ENCODE data around the gene LRRN3.

LRRN3 gene

GRCh38 chr7:111168182-111168581 is 77.3 kb downstream of the LRRN3 start:
- TF ChIP-seq POLR2AphosphoS5 (IDR thresholded peaks at IDR 0.05; ENCODE audit: low read depth) (no peak), SPI1 (IDR thresholded peaks at IDR 0.05; ENCODE audit: borderline replicate concordance, low read depth) (no peak), GABPA (IDR thresholded peaks at IDR 0.05; ENCODE audit: low read depth) (no peak)
- TF ChIP-seq, protein P1, sequence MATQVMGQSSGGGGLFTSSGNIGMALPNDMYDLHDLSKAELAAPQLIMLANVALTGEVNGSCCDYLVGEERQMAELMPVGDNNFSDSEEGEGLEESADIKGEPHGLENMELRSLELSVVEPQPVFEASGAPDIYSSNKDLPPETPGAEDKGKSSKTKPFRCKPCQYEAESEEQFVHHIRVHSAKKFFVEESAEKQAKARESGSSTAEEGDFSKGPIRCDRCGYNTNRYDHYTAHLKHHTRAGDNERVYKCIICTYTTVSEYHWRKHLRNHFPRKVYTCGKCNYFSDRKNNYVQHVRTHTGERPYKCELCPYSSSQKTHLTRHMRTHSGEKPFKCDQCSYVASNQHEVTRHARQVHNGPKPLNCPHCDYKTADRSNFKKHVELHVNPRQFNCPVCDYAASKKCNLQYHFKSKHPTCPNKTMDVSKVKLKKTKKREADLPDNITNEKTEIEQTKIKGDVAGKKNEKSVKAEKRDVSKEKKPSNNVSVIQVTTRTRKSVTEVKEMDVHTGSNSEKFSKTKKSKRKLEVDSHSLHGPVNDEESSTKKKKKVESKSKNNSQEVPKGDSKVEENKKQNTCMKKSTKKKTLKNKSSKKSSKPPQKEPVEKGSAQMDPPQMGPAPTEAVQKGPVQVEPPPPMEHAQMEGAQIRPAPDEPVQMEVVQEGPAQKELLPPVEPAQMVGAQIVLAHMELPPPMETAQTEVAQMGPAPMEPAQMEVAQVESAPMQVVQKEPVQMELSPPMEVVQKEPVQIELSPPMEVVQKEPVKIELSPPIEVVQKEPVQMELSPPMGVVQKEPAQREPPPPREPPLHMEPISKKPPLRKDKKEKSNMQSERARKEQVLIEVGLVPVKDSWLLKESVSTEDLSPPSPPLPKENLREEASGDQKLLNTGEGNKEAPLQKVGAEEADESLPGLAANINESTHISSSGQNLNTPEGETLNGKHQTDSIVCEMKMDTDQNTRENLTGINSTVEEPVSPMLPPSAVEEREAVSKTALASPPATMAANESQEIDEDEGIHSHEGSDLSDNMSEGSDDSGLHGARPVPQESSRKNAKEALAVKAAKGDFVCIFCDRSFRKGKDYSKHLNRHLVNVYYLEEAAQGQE (IDR thresholded peaks at IDR 0.05; ENCODE audit: insufficient replicate concordance, low read depth), result no peak
- TF ChIP-seq, protein P2, sequence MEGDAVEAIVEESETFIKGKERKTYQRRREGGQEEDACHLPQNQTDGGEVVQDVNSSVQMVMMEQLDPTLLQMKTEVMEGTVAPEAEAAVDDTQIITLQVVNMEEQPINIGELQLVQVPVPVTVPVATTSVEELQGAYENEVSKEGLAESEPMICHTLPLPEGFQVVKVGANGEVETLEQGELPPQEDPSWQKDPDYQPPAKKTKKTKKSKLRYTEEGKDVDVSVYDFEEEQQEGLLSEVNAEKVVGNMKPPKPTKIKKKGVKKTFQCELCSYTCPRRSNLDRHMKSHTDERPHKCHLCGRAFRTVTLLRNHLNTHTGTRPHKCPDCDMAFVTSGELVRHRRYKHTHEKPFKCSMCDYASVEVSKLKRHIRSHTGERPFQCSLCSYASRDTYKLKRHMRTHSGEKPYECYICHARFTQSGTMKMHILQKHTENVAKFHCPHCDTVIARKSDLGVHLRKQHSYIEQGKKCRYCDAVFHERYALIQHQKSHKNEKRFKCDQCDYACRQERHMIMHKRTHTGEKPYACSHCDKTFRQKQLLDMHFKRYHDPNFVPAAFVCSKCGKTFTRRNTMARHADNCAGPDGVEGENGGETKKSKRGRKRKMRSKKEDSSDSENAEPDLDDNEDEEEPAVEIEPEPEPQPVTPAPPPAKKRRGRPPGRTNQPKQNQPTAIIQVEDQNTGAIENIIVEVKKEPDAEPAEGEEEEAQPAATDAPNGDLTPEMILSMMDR (IDR thresholded peaks at IDR 0.05; ENCODE audit: insufficient read depth, low read length), result no peak
- Histone ChIP-seq H3K27ac (replicated peaks) (no peak overlapping the region), H3K27me3 (ENCODE audit: insufficient read depth, poor library complexity, severe bottlenecking) (no peaks in the 10 kb centered on the region), H3K4me3 (replicated peaks; ENCODE audit: insufficient read depth, low read length) (no peak overlapping the region)
- DNase-seq (ENCODE audit: low read depth in 1 of 2, low spot score in 1 of 2), result no peak

DNA sequence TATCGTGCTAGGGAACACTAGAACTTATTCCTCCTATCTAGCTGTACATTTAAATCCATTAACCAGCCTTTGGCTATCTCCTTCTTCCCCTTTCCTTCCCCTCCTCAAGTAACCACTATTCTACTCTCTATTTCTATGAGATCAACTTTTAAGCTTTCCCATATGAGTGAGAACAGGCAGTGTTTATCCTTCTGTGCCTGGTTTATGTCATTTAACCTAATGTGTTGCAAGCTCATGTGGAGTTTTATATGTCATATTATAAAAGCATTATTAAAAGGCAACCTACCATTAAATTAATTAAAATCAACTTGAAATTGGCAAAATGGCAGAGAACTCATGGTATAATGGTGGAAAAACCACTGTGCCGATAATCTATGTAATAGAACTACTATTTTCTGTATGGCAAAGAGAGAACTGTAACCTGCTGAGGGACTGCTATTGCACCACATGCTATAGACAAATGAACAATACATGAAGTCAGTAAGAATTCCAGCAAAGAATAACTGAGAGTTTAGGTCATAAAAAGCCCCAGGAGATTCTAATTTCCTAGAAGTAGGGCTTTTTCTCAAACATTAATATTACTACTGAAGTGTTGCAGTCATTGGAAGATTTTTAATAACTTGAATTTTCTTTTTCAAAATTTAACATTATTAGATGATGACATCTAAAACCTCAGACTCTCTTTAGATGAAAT is 81.8 kb downstream of the LRRN3 start:
- H3K27ac ChIP-seq (replicated peaks), result no peak overlapping the region
- H3K27me3 ChIP-seq (ENCODE audit: insufficient read depth, poor library complexity, severe bottlenecking), result no peaks in the 10 kb centered on the region
- DNase-seq (ENCODE audit: low read depth in 1 of 2, low spot score in 1 of 2), result no peak
- no peak overlapping the region for H3K4me3 ChIP-seq (replicated peaks; ENCODE audit: insufficient read depth, low read length)
- TF ChIP-seq, protein P2 (IDR thresholded peaks at IDR 0.05; ENCODE audit: insufficient read depth, low read length), result no peak
- TF ChIP-seq SPI1 (IDR thresholded peaks at IDR 0.05; ENCODE audit: borderline replicate concordance, low read depth), result no peak
- TF ChIP-seq, protein P1 (IDR thresholded peaks at IDR 0.05; ENCODE audit: insufficient replicate concordance, low read depth), result no peak
- no peak for TF ChIP-seq POLR2AphosphoS5 (IDR thresholded peaks at IDR 0.05; ENCODE audit: low read depth)
- TF ChIP-seq GABPA (IDR thresholded peaks at IDR 0.05; ENCODE audit: low read depth), result no peak

DNA sequence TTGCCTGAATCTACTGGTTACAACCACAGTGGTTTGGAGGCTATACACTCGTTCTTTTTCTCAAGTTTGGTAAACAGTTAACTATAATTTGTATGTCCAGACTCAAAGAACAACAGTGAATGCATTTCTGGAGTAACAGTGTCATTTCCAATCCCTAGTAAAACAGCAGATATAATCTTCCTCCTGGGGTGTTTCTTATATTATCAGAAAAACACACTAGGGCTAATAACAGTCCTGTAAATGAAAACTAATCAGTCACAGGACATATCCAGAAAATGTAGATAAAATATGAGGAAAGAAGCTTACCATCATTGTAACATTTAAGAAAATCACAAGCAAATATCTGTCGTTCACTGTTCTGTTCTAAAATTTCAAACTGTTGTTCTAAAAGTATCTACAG is 82.6 kb downstream of the LRRN3 start:
- H3K4me3 ChIP-seq (replicated peaks; ENCODE audit: insufficient read depth, low read length), result no peak overlapping the region
- H3K27me3 ChIP-seq (ENCODE audit: insufficient read depth, poor library complexity, severe bottlenecking), result no peaks in the 10 kb centered on the region
- DNase-seq (ENCODE audit: low read depth in 1 of 2, low spot score in 1 of 2), result no peak
- TF ChIP-seq GABPA (IDR thresholded peaks at IDR 0.05; ENCODE audit: low read depth) (no peak), SPI1 (IDR thresholded peaks at IDR 0.05; ENCODE audit: borderline replicate concordance, low read depth) (no peak), POLR2AphosphoS5 (IDR thresholded peaks at IDR 0.05; ENCODE audit: low read depth) (no peak)
- TF ChIP-seq, protein P1 (IDR thresholded peaks at IDR 0.05; ENCODE audit: insufficient replicate concordance, low read depth), result no peak
- TF ChIP-seq, protein P2 (IDR thresholded peaks at IDR 0.05; ENCODE audit: insufficient read depth, low read length), result no peak
- no peak overlapping the region for H3K27ac ChIP-seq (replicated peaks)

All from HL-60 (cell line).